ENCODE measurements around the gene NUP210L. TPM values are rescaled to one million over a fixed set of nuclear protein-coding genes. Genes with fewer than 3 reads are reported as not detected.
"Not testable (repeated sequence)": the region's sequence is repeated elsewhere in the genome, so short reads cannot be mapped to it uniquely, and the experiment has no call there.

NUP210L gene
- total RNA-seq, 1 donor from 2014 or later, result 0.04 TPM

- no peak for DNase-seq (ENCODE audit: low spot score in 2 of 2, unreplicated experiment in 2 of 2)
- Mint-ChIP-seq H3K4me1 (peaks cover 9% of the 10 kb centered on the region), H3K4me3 (no peak overlapping the region), H3K27me3 (ENCODE audit: low read depth) (no peaks in the 10 kb centered on the region), H3K27ac (no peak overlapping the region), H3K9me3 (no peaks in the 10 kb centered on the region), H3K36me3 (no peaks in the 10 kb centered on the region)
- no peak for TF ChIP-seq CTCF (IDR thresholded peaks at IDR 0.05; ENCODE audit: unreplicated experiment)
Measured at GRCh38 chr1:154014154-154014907, 140.5 kb downstream of the NUP210L start.

- H3K36me3 Mint-ChIP-seq; H3K27me3 Mint-ChIP-seq (ENCODE audit: low read depth); H3K9me3 Mint-ChIP-seq; DNase-seq (ENCODE audit: low spot score in 2 of 2, unreplicated experiment in 2 of 2); H3K27ac Mint-ChIP-seq; H3K4me3 Mint-ChIP-seq; H3K4me1 Mint-ChIP-seq: not testable (repeated sequence)
Measured at GRCh38 chr1:154012543-154012942, 142.3 kb downstream of the NUP210L start.

GRCh38 chr1:154012129-154012528 is 142.7 kb downstream of the NUP210L start:
- H3K4me3 Mint-ChIP-seq, result no peak overlapping the region
- no peaks in the 10 kb centered on the region for H3K9me3 Mint-ChIP-seq
- peaks cover 2% of the 10 kb centered on the region for H3K4me1 Mint-ChIP-seq
- H3K27me3 Mint-ChIP-seq (ENCODE audit: low read depth), result no peaks in the 10 kb centered on the region
- H3K36me3 Mint-ChIP-seq, result no peaks in the 10 kb centered on the region
- DNase-seq (ENCODE audit: low spot score in 2 of 2, unreplicated experiment in 2 of 2), result no peak
- no peak overlapping the region for H3K27ac Mint-ChIP-seq
- TF ChIP-seq CTCF (IDR thresholded peaks at IDR 0.05; ENCODE audit: unreplicated experiment), result no peak

GRCh38 chr1:154006136-154006535 is 148.7 kb downstream of the NUP210L start:
- Mint-ChIP-seq H3K36me3 (no peaks in the 10 kb centered on the region), H3K4me3 (no peak overlapping the region), H3K4me1 (peaks cover 13% of the 10 kb centered on the region), H3K9me3 (no peaks in the 10 kb centered on the region), H3K27me3 (ENCODE audit: low read depth) (no peaks in the 10 kb centered on the region), H3K27ac (no peak overlapping the region)
- no peak for TF ChIP-seq CTCF (IDR thresholded peaks at IDR 0.05; ENCODE audit: unreplicated experiment)
- DNase-seq (ENCODE audit: low spot score in 2 of 2, unreplicated experiment in 2 of 2), result no peak

- no peak for TF ChIP-seq CTCF (IDR thresholded peaks at IDR 0.05; ENCODE audit: unreplicated experiment)
- Mint-ChIP-seq H3K4me1 (peaks cover 19% of the 10 kb centered on the region), H3K27ac (peak overlapping the region; percentile 97), H3K9me3 (no peaks in the 10 kb centered on the region), H3K4me3 (no peak overlapping the region), H3K27me3 (ENCODE audit: low read depth) (no peaks in the 10 kb centered on the region), H3K36me3 (peaks cover 4% of the 10 kb centered on the region)
- DNase-seq (ENCODE audit: low spot score in 2 of 2, unreplicated experiment in 2 of 2), result no peak
Measured at GRCh38 chr1:154000420-154000819, 154.5 kb downstream of the NUP210L start.

GRCh38 chr1:153996882-153997281 is 158.0 kb downstream of the NUP210L start:
- peak overlapping the region; percentile 21 for H3K27ac Mint-ChIP-seq
- H3K4me1 Mint-ChIP-seq, result peaks cover 25% of the 10 kb centered on the region
- not testable (repeated sequence) for DNase-seq (ENCODE audit: low spot score in 2 of 2, unreplicated experiment in 2 of 2)

More at GRCh38 chr1:153996882-153997281, 158.0 kb downstream of the NUP210L start:
- H3K27me3 Mint-ChIP-seq (ENCODE audit: low read depth); H3K4me3 Mint-ChIP-seq; H3K9me3 Mint-ChIP-seq: not testable (repeated sequence)
- H3K36me3 Mint-ChIP-seq, result peaks cover 19% of the 10 kb centered on the region

Data from mesothelial cell of epicardium (in vitro differentiated cells).